HepG2 (cell line): ENCODE results near the gene TRAPPC1.

Experiments used
- KLF13 ChIP-seq: sonication (generic); formaldehyde crosslinking; IDR thresholded peaks from 2 replicates; pipeline ENCODE4 v1.4.0; 2020; ENCODE audit warnings: mild to moderate bottlenecking, missing genetic modification reagents
- MAFK ChIP-seq, 2 experiments: IDR thresholded peaks in 1 of 2; conservative IDR thresholded peaks in 1 of 2; 2 replicates each; pipeline ENCODE4 v1.6.1; 2011; ENCODE audit warnings: improper control_type of control experiment in 2 of 2, low read length in 2 of 2
- RAD21 ChIP-seq: fragments of 450-650 bp; formaldehyde crosslinking; IDR thresholded peaks from 2 replicates; pipeline ENCODE4 v1.5.0; 2020; ENCODE audit warnings: mild to moderate bottlenecking
- ZNF350 ChIP-seq: sonication (generic); formaldehyde crosslinking; IDR thresholded peaks from 2 replicates; pipeline ENCODE4 v1.4.0; 2020; ENCODE audit warnings: mild to moderate bottlenecking, low read depth, missing genetic modification reagents, borderline replicate concordance
- TF ChIP-seq, protein P1 (sequence below): sonication (generic); formaldehyde crosslinking; IDR thresholded peaks from 2 replicates; pipeline ENCODE4 v1.9.0; 2021; ENCODE audit warnings: missing genetic modification reagents, borderline replicate concordance

GRCh38 chr17:7893187-7893880 is 38.4 kb downstream of the TRAPPC1 start:
- TF ChIP-seq KLF13 (no peak), MAFK (conservative IDR thresholded peaks at IDR 0.05 in 1 of 2, IDR thresholded peaks at IDR 0.05 in 1 of 2; ENCODE audit: low read length in 2 of 2) (no peak), ZNF350 (no peak), RAD21 (no peak)
- TF ChIP-seq, protein P1, sequence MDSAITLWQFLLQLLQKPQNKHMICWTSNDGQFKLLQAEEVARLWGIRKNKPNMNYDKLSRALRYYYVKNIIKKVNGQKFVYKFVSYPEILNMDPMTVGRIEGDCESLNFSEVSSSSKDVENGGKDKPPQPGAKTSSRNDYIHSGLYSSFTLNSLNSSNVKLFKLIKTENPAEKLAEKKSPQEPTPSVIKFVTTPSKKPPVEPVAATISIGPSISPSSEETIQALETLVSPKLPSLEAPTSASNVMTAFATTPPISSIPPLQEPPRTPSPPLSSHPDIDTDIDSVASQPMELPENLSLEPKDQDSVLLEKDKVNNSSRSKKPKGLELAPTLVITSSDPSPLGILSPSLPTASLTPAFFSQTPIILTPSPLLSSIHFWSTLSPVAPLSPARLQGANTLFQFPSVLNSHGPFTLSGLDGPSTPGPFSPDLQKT (CRISPR knock-in tag): no peak
